Stimulated activated naive CD8-positive, alpha-beta T cell treated with anti-CD3 and anti-CD28 coated beads, Interleukin-15, Interleukin-2, amounts not matched to agents 100 U/mL and 50 U/mL, for 24 hours (primary cell): ENCODE data around the gene RAB3B.
A peak's percentile ranks its signal among the peaks of the same experiment; 100 is the strongest.

ENCODE experiments used
- ATAC-seq: fragments of 150-1000 bp; cut with Tn5 transposase; one replicate; pipeline ENCODE4 v1.10.0; 2021
- DNase-seq: peaks from one replicate; pipeline ENCODE4 v3.0.0; 2021

Gene RAB3B

GRCh38 chr1:51956528-51957509 lies 33.7 kb downstream of the RAB3B start:
- DNase-seq, result no peak
- peak; percentile 44 for ATAC-seq

DNA sequence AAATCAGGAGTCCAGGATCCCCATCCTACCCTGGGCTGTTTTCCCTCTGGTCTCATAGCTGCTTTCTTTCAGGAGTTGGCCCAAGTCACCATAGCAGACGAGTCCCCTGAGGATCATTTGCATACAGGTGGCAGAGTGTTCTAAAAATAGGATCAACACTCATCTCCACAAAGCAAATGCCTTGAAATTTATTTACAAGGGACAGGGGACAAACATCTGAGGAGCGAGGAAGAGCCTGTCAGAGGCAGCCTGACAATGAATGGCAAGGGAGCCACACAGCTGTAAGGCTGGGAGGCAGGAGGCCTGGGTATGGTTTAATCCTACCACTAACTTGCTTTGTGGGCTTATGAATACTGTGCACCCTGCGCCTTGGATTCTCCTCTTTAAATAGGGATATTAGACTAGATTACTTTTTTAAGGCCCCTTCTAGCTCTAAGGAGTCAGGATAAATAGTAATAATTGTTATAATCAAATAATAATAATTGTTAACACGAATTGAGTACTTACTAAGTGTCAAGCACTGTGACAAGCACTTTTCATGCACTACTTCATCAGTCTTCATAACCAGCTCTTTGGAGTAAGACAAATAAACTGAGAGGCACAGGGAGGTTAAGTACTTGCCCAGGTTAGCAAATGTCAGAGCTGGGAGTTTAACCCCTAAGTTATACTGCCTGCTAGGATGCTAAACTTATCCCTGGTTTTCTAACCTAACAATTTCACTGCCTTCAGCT lies 34.5 kb downstream of the RAB3B start:
- ATAC-seq, result no peak
- no peak for DNase-seq

DNA sequence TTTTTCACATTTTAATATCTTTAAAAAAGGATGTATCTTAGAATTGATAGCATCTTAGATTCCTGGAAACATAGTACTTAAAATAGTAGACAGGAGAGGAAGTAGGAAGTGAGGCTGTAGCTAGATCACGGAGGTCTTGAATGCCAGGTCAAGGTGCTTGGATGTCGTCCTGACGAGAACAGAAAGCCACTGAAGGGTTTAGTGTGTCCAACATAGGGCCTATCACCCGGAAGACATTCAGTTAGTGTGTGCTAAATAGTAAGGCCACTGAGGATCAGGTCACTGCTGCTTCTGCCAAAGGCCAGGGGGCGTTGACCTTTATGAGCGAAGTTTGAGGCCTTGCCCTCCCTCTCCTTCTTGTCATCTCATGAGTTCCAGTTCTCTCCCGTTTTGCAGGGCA lies 35.7 kb downstream of the RAB3B start:
- no peak for ATAC-seq
- DNase-seq, result no peak

DNA sequence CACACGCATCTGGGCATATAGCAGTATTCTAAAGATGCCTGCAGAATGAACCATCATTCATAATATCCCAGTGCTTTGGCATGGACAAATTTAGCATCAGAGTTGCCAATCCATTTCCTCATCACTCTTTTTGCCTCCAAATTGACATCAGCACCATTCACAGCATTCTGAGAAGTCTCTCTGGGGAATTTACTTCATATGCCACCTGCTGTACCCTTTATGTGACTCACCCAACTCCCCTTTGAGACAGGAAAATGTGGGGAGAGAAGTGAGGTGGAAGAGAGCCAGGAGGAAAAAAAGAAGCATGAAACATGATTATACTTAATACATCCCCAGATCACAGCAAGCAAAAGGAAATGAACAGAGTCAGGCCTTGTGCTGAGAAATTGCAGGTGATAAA lies 37.4 kb downstream of the RAB3B start:
- DNase-seq, result no peak
- ATAC-seq, result peak; percentile 53

GRCh38 chr1:51952638-51953037 lies 37.9 kb downstream of the RAB3B start:
- ATAC-seq (peak; percentile 39), DNase-seq (no peak)

GRCh38 chr1:51950701-51951100 lies 39.8 kb downstream of the RAB3B start:
- DNase-seq (no peak), ATAC-seq (no peak)

- no peak for ATAC-seq
- DNase-seq, result no peak
Observed at GRCh38 chr1:51949014-51949702, 41.3 kb downstream of the RAB3B start.

DNA sequence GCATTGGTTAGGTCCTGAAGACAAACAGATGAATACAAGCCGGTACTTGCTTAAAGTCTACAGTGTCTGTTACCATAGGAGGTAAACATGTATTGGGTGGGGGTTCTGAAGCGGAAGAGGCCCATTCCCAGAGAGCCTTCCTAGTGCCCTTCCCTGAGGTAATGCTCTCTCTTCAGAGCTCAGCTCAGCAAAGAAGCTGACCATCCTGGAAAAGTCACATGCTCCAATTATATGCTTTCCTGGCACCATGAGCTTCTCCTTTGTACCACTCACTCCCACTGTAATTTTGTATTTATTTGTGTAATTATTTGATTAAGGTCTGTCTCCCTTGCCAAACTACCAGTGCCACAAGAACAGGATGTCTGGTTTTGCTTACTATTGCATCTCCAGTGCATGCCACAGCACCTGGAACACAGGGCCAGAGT lies 42.0 kb downstream of the RAB3B start:
- no peak for ATAC-seq

GRCh38 chr1:51946300-51946699 lies 44.2 kb downstream of the RAB3B start:
- DNase-seq (no peak), ATAC-seq (no peak)

More for the DNA sequence above, 42.0 kb downstream of the RAB3B start:
- no peak for DNase-seq

- ATAC-seq (no peak), DNase-seq (no peak)
Observed at GRCh38 chr1:51945591-51945990, 44.9 kb downstream of the RAB3B start.

DNA sequence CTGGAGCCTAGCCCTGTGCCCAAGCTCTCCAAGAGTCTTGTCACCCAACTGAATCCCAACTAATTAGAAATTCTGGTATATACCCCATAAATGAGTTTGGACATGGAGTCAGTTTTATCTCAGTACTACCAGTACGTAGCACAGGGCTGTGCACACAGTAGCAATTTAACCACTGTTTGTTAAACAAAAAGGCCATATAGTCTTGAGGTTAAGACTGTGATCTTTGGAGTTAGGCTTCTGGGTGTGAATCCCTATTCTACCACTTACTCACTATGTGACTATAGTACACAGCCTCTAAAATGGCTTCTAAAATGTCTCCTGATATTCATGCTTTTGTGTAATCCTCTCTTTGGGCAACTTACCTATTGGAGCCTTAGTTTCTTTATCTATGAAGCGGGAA lies 48.2 kb downstream of the RAB3B start:
- no peak for DNase-seq
- ATAC-seq, result no peak

- no peak for DNase-seq
Observed at GRCh38 chr1:51941528-51941927, 49.0 kb downstream of the RAB3B start.

GRCh38 chr1:51937112-51937511 lies 53.4 kb downstream of the RAB3B start:
- ATAC-seq (no peak), DNase-seq (no peak)

More at GRCh38 chr1:51941528-51941927, 49.0 kb downstream of the RAB3B start:
- no peak for ATAC-seq

- no peak for ATAC-seq
- DNase-seq, result no peak
Observed at GRCh38 chr1:51936531-51936930, 54.0 kb downstream of the RAB3B start.

GRCh38 chr1:51933344-51933743 lies 57.2 kb downstream of the RAB3B start:
- ATAC-seq (no peak), DNase-seq (no peak)

GRCh38 chr1:51930329-51930728 lies 60.2 kb downstream of the RAB3B start:
- DNase-seq, result no peak
- no peak for ATAC-seq

- ATAC-seq (no peak), DNase-seq (no peak)
Observed at GRCh38 chr1:51928896-51929295, 61.6 kb downstream of the RAB3B start.

DNA sequence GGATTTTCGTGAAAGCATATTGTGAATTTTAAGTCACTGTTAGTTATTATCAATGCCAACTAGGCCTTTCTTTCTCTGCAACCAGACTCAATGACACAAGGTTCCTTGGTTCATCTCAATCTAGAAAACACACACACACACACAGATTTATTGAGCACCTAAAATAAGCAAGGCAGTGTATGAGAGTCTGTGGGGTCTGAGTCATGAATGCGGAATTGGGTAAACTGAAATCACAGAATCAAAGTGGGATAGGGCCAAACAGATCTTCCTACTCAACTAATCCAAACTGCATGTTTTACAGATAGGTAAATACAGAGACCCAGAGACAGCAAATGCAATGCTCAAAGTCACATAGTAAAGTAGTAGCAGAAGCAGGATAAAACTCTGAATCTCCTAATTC lies 63.5 kb downstream of the RAB3B start:
- DNase-seq, result no peak
- no peak for ATAC-seq

GRCh38 chr1:51926171-51926812 lies 64.2 kb downstream of the RAB3B start:
- DNase-seq, result peak; percentile 5
- ATAC-seq, result peak; percentile 37

GRCh38 chr1:51924455-51924854 lies 66.0 kb downstream of the RAB3B start:
- peak; percentile 87 for ATAC-seq

DNA sequence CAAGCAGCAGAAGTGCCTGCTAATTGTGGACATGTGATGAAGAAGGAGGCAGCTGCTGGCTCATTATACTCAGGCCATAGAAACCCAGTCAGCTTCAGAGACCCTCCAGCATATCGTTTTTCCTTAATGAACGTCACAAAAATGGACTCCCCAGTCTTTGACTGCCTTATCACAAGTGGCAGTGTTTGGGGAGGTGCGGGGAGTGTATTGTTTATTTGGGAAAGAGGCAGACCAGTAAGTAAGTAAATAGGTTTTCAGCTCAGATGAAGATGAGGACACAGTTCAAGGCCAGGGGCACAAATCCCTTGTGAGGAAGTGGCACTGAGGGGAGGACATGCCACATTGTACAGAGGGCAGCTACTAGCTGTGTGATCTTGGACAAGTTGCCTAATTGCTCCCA lies 68.5 kb downstream of the RAB3B start:
- ATAC-seq (no peak), DNase-seq (no peak)

More at GRCh38 chr1:51924455-51924854, 66.0 kb downstream of the RAB3B start:
- DNase-seq, result peak; percentile 31

- ATAC-seq (no peak), DNase-seq (no peak)
Observed at GRCh38 chr1:51920130-51920529, 70.4 kb downstream of the RAB3B start.
